GM13976 (cell line): Measurements from ENCODE around the gene TP53I11.

Source experiments
- DNase-seq: peaks from one replicate; pipeline ENCODE4 v3.0.0; 2012; ENCODE audit warnings: low spot score
- in situ Hi-C: fragments of 300-500 bp; cut with MboI; formaldehyde crosslinking; loops from one replicate; pipeline ENCODE4 v1.12.0; 2022; ENCODE audit warnings: low sequenced_read_pairs, mixed read lengths, inconsistent platforms; ENCODE audit not compliant: unreplicated experiment
- TF ChIP-seq, protein P1 (sequence below): IDR thresholded peaks from 2 replicates; pipeline ENCODE4 v1.5.1; 2012; ENCODE audit warnings: borderline replicate concordance, mild to moderate bottlenecking; ENCODE audit not compliant: insufficient read depth; ENCODE audit errors: extremely low read depth, missing control alignments, control extremely low read depth

TP53I11 gene

GRCh38 chr11:44979543-44980399, 29.1 kb upstream of the TP53I11 start:
- in situ Hi-C loops, result no loop called here

DNA sequence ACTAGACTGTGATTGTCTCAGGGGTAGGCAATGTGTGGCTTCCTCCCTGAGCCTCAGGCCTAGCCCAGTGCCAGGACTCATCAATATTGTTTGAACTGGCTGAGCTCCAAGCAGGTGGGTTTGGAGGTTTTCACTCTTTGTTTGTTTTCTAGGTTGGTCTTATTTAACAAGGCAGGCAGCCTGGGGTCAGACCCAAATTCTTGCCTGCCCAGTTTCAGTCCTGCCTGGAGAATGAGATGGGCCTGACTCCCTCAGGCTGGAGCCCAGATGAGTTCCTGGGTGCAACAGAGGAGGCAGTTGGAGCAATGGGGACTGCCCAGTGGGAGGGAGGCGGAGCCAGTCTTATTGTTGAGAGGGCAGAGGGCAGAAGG, 28.3 kb upstream of the TP53I11 start:
- in situ Hi-C loops, result no loop called here
- DNase-seq, result no peak
- TF ChIP-seq, protein P1, sequence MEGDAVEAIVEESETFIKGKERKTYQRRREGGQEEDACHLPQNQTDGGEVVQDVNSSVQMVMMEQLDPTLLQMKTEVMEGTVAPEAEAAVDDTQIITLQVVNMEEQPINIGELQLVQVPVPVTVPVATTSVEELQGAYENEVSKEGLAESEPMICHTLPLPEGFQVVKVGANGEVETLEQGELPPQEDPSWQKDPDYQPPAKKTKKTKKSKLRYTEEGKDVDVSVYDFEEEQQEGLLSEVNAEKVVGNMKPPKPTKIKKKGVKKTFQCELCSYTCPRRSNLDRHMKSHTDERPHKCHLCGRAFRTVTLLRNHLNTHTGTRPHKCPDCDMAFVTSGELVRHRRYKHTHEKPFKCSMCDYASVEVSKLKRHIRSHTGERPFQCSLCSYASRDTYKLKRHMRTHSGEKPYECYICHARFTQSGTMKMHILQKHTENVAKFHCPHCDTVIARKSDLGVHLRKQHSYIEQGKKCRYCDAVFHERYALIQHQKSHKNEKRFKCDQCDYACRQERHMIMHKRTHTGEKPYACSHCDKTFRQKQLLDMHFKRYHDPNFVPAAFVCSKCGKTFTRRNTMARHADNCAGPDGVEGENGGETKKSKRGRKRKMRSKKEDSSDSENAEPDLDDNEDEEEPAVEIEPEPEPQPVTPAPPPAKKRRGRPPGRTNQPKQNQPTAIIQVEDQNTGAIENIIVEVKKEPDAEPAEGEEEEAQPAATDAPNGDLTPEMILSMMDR, result no peak

More at GRCh38 chr11:44979543-44980399, 29.1 kb upstream of the TP53I11 start:
- DNase-seq, result no peak
- TF ChIP-seq, protein P1, result no peak

DNA sequence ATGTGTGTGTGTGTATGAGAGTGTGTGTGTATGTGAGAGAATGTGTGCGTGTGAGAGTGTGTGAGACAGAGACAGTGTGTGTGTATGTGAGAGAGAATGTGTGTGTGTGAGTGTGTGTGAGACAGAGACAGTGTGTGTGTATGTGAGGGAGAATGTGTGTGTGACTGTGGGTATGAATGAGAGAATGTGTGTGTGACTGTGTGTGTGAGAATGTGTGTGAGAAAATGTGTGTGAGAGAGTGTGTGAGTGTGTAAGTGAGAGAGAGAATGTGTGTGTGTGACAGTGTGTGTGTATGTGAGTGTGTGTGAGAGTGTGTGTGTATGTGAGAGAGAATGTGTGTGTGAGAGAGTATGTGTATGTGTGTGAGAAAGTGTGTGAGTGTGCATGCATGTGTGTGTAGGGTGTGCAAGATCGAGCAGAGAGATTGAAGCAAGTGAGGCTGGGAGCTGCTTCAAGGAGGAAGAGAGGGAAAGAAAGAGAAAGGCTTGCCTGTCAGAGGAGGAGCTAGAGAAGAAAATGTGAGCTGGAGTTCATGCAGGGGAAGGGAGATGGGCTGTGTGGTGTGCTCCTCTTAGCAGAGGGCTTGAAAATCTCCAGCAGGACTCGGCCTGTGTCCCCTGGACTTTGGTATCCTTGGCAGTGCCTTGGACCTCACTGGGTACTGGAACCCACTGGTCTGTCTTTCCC, 27.7 kb upstream of the TP53I11 start:
- in situ Hi-C loops, result no loop called here
- no peak for DNase-seq
- TF ChIP-seq, protein P1, result no peak

DNA sequence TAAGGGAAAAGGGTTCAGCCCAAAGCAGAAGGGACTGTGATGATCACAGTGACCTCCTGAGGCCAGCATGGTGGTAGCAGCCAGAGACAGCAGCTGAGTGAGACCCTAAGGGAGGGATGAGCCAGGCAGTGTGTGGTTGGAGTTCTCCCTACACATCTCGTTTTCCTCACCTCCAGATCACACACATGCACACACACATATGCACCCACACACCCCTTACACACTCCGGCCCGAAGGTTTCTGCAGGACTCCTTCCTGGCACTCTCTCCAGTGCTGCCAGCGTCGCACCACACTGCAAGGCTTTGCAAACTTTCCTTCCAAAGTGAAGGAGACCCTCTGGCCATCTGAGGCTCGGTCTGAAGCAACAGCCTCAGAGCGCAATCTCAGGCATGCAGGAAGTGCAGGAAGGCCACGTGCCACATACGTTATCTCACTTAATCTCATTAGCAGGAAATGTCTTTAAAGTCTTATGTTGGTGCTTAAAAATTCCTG, 26.9 kb upstream of the TP53I11 start:
- no peak for DNase-seq
- TF ChIP-seq, protein P1, result no peak
- in situ Hi-C loops, result no loop called here

DNA sequence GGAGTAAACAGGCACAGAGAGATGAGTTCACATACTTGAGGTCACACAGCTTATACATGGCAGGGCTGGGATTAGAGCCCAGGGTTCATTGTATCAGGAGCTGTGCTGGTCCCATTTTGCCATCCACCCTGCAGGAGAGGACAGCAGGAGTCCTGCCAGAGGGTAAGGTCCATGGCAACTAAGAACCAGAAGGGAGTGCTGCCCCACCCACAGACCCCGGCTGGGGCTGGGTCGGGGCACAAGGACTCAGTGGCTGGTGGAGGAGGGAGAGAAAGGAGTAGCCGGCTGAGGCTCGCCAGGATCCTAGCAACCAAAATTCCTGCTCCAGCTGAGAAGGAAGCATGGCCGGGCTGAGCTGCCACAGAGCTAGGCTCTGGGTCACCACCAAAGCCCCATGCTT, 25.9 kb upstream of the TP53I11 start:
- in situ Hi-C loops, result no loop called here
- TF ChIP-seq, protein P1, result no peak
- no peak for DNase-seq

DNA sequence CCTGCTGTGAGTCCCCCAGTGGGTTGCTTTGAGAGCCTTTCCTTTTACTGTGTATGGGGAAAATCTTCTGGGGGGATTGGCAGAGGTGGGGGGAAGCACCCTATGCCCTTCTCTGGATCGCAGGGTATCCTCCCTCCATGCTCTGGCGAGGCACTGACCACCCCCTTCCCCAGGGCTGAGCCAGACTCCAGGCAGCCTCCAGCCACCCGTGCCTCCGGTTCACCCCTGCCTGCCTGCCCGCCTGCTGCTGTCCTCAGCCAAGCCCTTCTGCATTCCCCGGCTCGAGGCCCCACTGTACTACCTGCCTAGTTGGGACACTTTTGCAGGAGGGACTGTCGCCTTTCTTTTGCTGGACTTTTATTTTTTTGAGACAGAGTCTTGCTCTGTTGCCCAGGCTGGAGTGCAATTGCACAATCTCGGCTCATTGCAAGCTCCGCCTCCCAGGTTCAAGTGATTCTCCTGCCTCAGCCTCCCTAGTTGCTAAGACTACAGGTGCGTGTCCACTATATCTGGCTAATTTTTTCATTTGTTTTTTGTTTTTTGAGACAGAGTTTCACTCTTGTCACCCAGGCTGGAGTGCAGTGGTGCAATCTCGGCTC, 23.8 kb upstream of the TP53I11 start:
- TF ChIP-seq, protein P1, result no peak
- in situ Hi-C loops, result no loop called here
- no peak for DNase-seq
